H1 (cell line): ENCODE results near the gene RCAN2. TPM values are rescaled to one million over a fixed set of nuclear protein-coding genes. Genes with fewer than 3 reads are reported as not detected.

Experiments
- CTCF ChIA-PET: fragments of 300-600 bp; sonication (Branson Sonifier 250); formaldehyde crosslinking; loops from one replicate; lab custom pipeline; 2021; ENCODE audit not compliant: partially characterized antibody; lab: Charles Lee
- POLR2A ChIA-PET: fragments of 300-600 bp; sonication (Branson Sonifier 250); formaldehyde crosslinking; loops from one replicate; lab custom pipeline; 2021; ENCODE audit warnings: inconsistent platforms; ENCODE audit not compliant: partially characterized antibody; lab: Charles Lee
- DNase-seq, 2 experiments: peaks; one replicate each; pipeline versions ENCODE4 v3.0.0 to v3.0.0-alpha.2; 2010 to 2022; ENCODE audit warnings: low spot score in 2 of 2, low read depth in 1 of 2, mixed read lengths in 1 of 2
- FAIRE-seq: peaks from 2 replicates; lab custom pipeline; 2011; peaks lifted over from hg19 to GRCh38; lab: Jason Lieb, UNC
- H2AFZ ChIP-seq: 2 replicates; pipeline ENCODE4 v1.8.1; 2012; ENCODE audit warnings: low read length, inconsistent platforms
- H2AK5ac ChIP-seq: 2 replicates; pipeline ENCODE4 v1.6.1; 2013; ENCODE audit warnings: low read depth, low read length
- H2BK120ac ChIP-seq: replicated peaks from 2 replicates; pipeline ENCODE3; 2013; ENCODE audit warnings: low read depth, low read length, inconsistent platforms
- H2BK12ac ChIP-seq: 2 replicates; pipeline ENCODE4 v1.6.1; 2013; ENCODE audit warnings: low read depth, low read length
- H2BK15ac ChIP-seq: 2 replicates; pipeline ENCODE4 v1.6.1; 2013; ENCODE audit warnings: low read length
- H2BK20ac ChIP-seq: 2 replicates; pipeline ENCODE4 v1.6.1; 2013; ENCODE audit warnings: low read length
- H2BK5ac ChIP-seq: 2 replicates; pipeline ENCODE4 v1.6.1; 2013; ENCODE audit warnings: low read depth, low read length
- H3K14ac ChIP-seq: 2 replicates; pipeline ENCODE4 v1.6.1; 2013; ENCODE audit warnings: inconsistent platforms; ENCODE audit not compliant: insufficient read length
- H3K18ac ChIP-seq: 2 replicates; pipeline ENCODE4 v1.6.1; 2013; ENCODE audit warnings: low read length; ENCODE audit errors: extremely low read depth
- H3K23ac ChIP-seq: 2 replicates; pipeline ENCODE4 v1.6.1; 2013; ENCODE audit warnings: inconsistent platforms; ENCODE audit not compliant: insufficient read length
- H3K23me2 ChIP-seq: 2 replicates; pipeline ENCODE4 v1.6.1; 2013; ENCODE audit warnings: low read depth, low read length
- H3K27ac ChIP-seq: 2 replicates; pipeline ENCODE4 v1.6.1; 2011; ENCODE audit warnings: low read depth, low read length, inconsistent platforms
- H3K27me3 ChIP-seq, 4 experiments: replicated peaks in 1 of 4; 1 replicate in 1 of 4; 2 replicates in 3 of 4; pipeline versions ENCODE4 v1.6.1 to v1.8.1; 2011 to 2013; ENCODE audit warnings: low read length in 3 of 4, mild to moderate bottlenecking in 3 of 4, inconsistent platforms in 2 of 4, mixed read lengths in 2 of 4, moderate library complexity in 1 of 4; ENCODE audit not compliant: control insufficient read depth in 3 of 4, insufficient read depth in 3 of 4; ENCODE audit errors: extremely low read depth in 1 of 4
- H3K36me3 ChIP-seq, 4 experiments: 2 replicates each; pipeline versions ENCODE4 v1.6.1 to v1.8.1; 2011 to 2013; ENCODE audit warnings: mild to moderate bottlenecking in 4 of 4, low read length in 3 of 4, moderate library complexity in 2 of 4, control low read depth in 1 of 4, inconsistent platforms in 1 of 4; ENCODE audit not compliant: insufficient read depth in 4 of 4, control insufficient read depth in 2 of 4
- H3K4ac ChIP-seq: replicated peaks from 2 replicates; pipeline ENCODE3; 2013; ENCODE audit warnings: low read length, low read depth, mixed read lengths, inconsistent platforms; ENCODE audit not compliant: insufficient read length
- H3K4me1 ChIP-seq, 4 experiments: replicated peaks in 1 of 4; 1 replicate in 1 of 4; 2 replicates in 3 of 4; pipeline versions ENCODE4 v1.6.1 to v1.8.1; 2011 to 2013; ENCODE audit warnings: low read length in 3 of 4, inconsistent platforms in 2 of 4, mixed read lengths in 1 of 4; ENCODE audit not compliant: insufficient read depth in 4 of 4, control insufficient read depth in 3 of 4
- H3K4me2 ChIP-seq, 2 experiments: 2 replicates each; pipeline versions ENCODE4 v1.6.1 to v1.8.1; 2011 to 2013; ENCODE audit warnings: low read depth in 2 of 2, low read length in 2 of 2, control low read depth in 1 of 2, inconsistent platforms in 1 of 2, mild to moderate bottlenecking in 1 of 2; ENCODE audit not compliant: insufficient read depth in 1 of 2
- H3K4me3 ChIP-seq, 4 experiments: fragments of 200-600, 300-600 bp in 1 of 4; sonication (generic), shearing (Covaris generic), sonication (Bioruptor Twin) in 1 of 4; 2 replicates each; pipeline versions ENCODE4 v1.5.1 to v1.8.1; 2011 to 2016; ENCODE audit warnings: low read length in 4 of 4, low read depth in 3 of 4, control low read depth in 2 of 4, inconsistent platforms in 2 of 4, mild to moderate bottlenecking in 2 of 4, mixed read lengths in 1 of 4, moderate library complexity in 1 of 4; ENCODE audit not compliant: insufficient read depth in 2 of 4; ENCODE audit errors: extremely low read depth in 1 of 4
- H3K56ac ChIP-seq: replicated peaks from 2 replicates; pipeline ENCODE3; 2013; ENCODE audit warnings: low read depth, mild to moderate bottlenecking, mixed read lengths, low read length, inconsistent platforms; ENCODE audit not compliant: insufficient read length
- H3K79me1 ChIP-seq: 2 replicates; pipeline ENCODE4 v1.6.1; 2013; ENCODE audit warnings: low read depth, low read length, control low read depth
- H3K79me2 ChIP-seq, 2 experiments: 2 replicates each; pipeline versions ENCODE4 v1.6.1 to v1.8.1; 2012 to 2013; ENCODE audit warnings: low read length in 2 of 2, mild to moderate bottlenecking in 2 of 2, inconsistent platforms in 1 of 2; ENCODE audit not compliant: insufficient read depth in 2 of 2, control insufficient read depth in 1 of 2
- H3K9ac ChIP-seq, 4 experiments: replicated peaks in 1 of 4; 1 replicate in 1 of 4; 2 replicates in 3 of 4; pipeline versions ENCODE4 v1.6.1 to v1.8.1; 2011 to 2013; ENCODE audit warnings: low read depth in 3 of 4, low read length in 3 of 4, control low read depth in 2 of 4, mild to moderate bottlenecking in 2 of 4, moderate library complexity in 2 of 4, inconsistent platforms in 1 of 4; ENCODE audit errors: extremely low read depth in 1 of 4
- H3K9me3 ChIP-seq, 2 experiments: 2 replicates each; pipeline versions ENCODE4 v1.6.1 to v1.8.1; 2012 to 2013; ENCODE audit warnings: mild to moderate bottlenecking in 2 of 2, moderate library complexity in 2 of 2, control low read depth in 1 of 2, inconsistent platforms in 1 of 2, low read depth in 1 of 2, low read length in 1 of 2, mixed read lengths in 1 of 2; ENCODE audit not compliant: insufficient read depth in 2 of 2
- H4K20me1 ChIP-seq, 2 experiments: replicated peaks in 1 of 2; 2 replicates each; pipeline versions ENCODE3 to v1.8.1; 2011 to 2013; ENCODE audit warnings: inconsistent platforms in 2 of 2, low read length in 2 of 2, mild to moderate bottlenecking in 1 of 2; ENCODE audit not compliant: insufficient read depth in 2 of 2, control insufficient read depth in 1 of 2
- H4K5ac ChIP-seq: 2 replicates; pipeline ENCODE4 v1.6.1; 2013; ENCODE audit warnings: low read length, low read depth, mixed read lengths, inconsistent platforms; ENCODE audit not compliant: insufficient read length
- H4K8ac ChIP-seq: 2 replicates; pipeline ENCODE4 v1.8.0; 2013; ENCODE audit warnings: mild to moderate bottlenecking, moderate library complexity, low read length, inconsistent platforms; ENCODE audit not compliant: insufficient read depth; ENCODE audit errors: extremely low read depth
- H4K91ac ChIP-seq: replicated peaks from 2 replicates; pipeline ENCODE3; 2013; ENCODE audit warnings: low read length, mixed read lengths, inconsistent platforms; ENCODE audit not compliant: insufficient read length
- CTBP2 ChIP-seq: IDR thresholded peaks from 2 replicates; pipeline ENCODE4 v1.7.0; 2011; ENCODE audit warnings: borderline replicate concordance, mild to moderate bottlenecking, moderate library complexity, mixed read lengths, low read length; ENCODE audit not compliant: insufficient read depth, insufficient read length
- EGR1 ChIP-seq: IDR thresholded peaks from 2 replicates; pipeline ENCODE4 v1.6.1; 2011; ENCODE audit warnings: low read depth, low read length, borderline replicate concordance
- HDAC2 ChIP-seq, 2 experiments: fragments of 300-600 bp in 1 of 2; sonication (generic) in 1 of 2; IDR thresholded peaks; 2 replicates each; pipeline ENCODE4 v1.6.1; 2011 to 2012; ENCODE audit warnings: low read depth in 2 of 2, low read length in 2 of 2, mild to moderate bottlenecking in 2 of 2, moderate library complexity in 2 of 2, borderline replicate concordance in 1 of 2, inconsistent platforms in 1 of 2
- KDM4A ChIP-seq: IDR thresholded peaks from one replicate; pipeline ENCODE4 v1.7.1; 2012; ENCODE audit warnings: low read depth, mild to moderate bottlenecking, moderate library complexity, low read length, inconsistent platforms; ENCODE audit not compliant: severe bottlenecking
- POU5F1 ChIP-seq: IDR thresholded peaks from 2 replicates; pipeline ENCODE4 v1.6.1; 2011; ENCODE audit warnings: low read depth, mild to moderate bottlenecking, low read length, moderate library complexity
- RXRA ChIP-seq: IDR thresholded peaks from 2 replicates; pipeline ENCODE4 v1.6.1; 2011; ENCODE audit warnings: low read depth, mild to moderate bottlenecking, low read length, moderate library complexity; ENCODE audit not compliant: insufficient read depth
- SAP30 ChIP-seq: fragments of 300-600 bp; sonication (generic); IDR thresholded peaks from 2 replicates; pipeline ENCODE4 v1.7.1; 2012; ENCODE audit warnings: low read length, moderate library complexity, mild to moderate bottlenecking, inconsistent platforms; ENCODE audit not compliant: insufficient read depth, insufficient replicate concordance
- SIRT6 ChIP-seq: IDR thresholded peaks from one replicate; pipeline ENCODE4 v1.7.1; 2012; ENCODE audit warnings: low read length, inconsistent platforms
- TAF1 ChIP-seq: IDR thresholded peaks from 2 replicates; pipeline ENCODE4 v1.6.1; 2011; ENCODE audit warnings: mild to moderate bottlenecking, low read depth, low read length
- WGBS, 2 experiments: shearing (Covaris generic) in 1 of 2; methylation state at CpG; one replicate each; pipeline versions ENCODE4 v1.1.6 to v1.1.7; 2013 to 2015; ENCODE audit warnings: low lambda C conversion rate in 2 of 2, mixed read lengths in 2 of 2, inconsistent platforms in 1 of 2, low coverage in 1 of 2, missing lambda C conversion rate in 1 of 2; ENCODE audit not compliant: insufficient replicate concordance in 2 of 2, insufficient coverage in 1 of 2, insufficient read length in 1 of 2; ENCODE audit errors: extremely low coverage in 1 of 2, missing lambda C conversion rate in 1 of 2; 5-methylcytosine and 5-hydroxymethylcytosine counted together
- polyA plus RNA-seq, 7 experiments: library from polyadenylated mRNA; depleted of rRNA in 3 of 7; stranded (reverse) in 5 of 7; unstranded in 2 of 7; fragments of >200 nt in 5 of 7; fragments of 200-250 nt in 2 of 7; gene quantifications; 1 replicate in 5 of 7; 2 replicates in 1 of 7; 4 replicates in 1 of 7; pipeline versions ENCODE4 v1.2.1 to v1.2.3, GENCODE V29; 2011 to 2013; ENCODE audit warnings: missing spikeins in 2 of 7, mixed read lengths in 2 of 7
- total RNA-seq: library from RNA; stranded (reverse); fragmentation: NEBNext Ultra II Directional; extraction: Animal tissue kit (Norgen Biotek cat#: 25700); gene quantifications from 2 replicates; pipeline ENCODE4 v1.2.1, GENCODE V29; 2021
- TF ChIP-seq, protein P1 (sequence below), 3 experiments: IDR thresholded peaks; 1 replicate in 2 of 3; 2 replicates in 1 of 3; pipeline versions ENCODE4 v1.5.1 to v1.6.1; 2011; ENCODE audit warnings: low read length in 3 of 3, mild to moderate bottlenecking in 3 of 3, inconsistent platforms in 2 of 3, low read depth in 1 of 3, moderate library complexity in 1 of 3; ENCODE audit not compliant: insufficient read depth in 1 of 3; ENCODE audit errors: control extremely low read depth in 1 of 3

RCAN2 gene
- total and polyA plus RNA-seq, 2 of the 8 experiments (the other 6 are each of a cell fraction or from before 2014, with no cell fraction given): 5.0 to 8.5 TPM

DNA sequence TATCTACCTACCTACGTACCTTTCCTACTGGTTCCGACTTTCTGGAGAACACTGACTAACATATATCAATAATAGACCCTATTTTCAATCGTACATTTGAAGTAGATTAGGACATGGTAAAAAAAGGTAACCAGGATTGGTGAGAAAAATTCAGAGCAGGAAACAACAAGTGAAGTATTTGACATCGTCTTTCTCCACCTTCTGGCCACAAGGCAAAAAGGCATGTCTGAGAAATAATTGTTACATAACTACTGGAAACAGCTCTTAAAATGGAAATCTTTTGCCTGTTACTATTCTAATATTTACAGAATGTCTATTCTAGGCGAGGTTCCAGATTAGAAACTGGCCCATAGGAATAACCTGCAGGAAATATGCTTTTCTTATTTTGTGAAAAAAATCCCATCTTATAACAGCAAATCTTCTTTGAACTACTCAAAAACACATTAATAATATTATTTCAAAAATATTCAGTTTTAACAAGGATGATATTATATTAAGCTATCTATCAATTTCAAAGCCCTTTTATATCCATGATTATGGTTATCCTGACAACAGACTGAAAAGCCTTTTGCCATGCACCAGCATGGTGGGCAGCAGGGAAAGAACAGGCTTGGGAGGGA, 80.8 kb downstream of the RCAN2 start:
- no peak overlapping the region for H4K91ac ChIP-seq
- H3K27ac ChIP-seq: no peak overlapping the region
- no peak overlapping the region for H4K5ac ChIP-seq
- no peak overlapping the region for H3K9ac ChIP-seq
- CTCF ChIA-PET: interaction anchor here (1.3 to 2.1 kb wide), 3 partner anchors 8 to 245 kb away, joined by 3 to 6 read pairs (median 5); no protein-coding TSS in a partner anchor
- POLR2A ChIA-PET: interaction anchor here (0.8 kb wide), 1 partner anchor 9 kb away, joined by 3 read pairs; no protein-coding TSS in a partner anchor
- H3K9me3 ChIP-seq: no peaks in the 10 kb centered on the region
- H3K18ac ChIP-seq: no peak overlapping the region
- H2AK5ac ChIP-seq: no peak overlapping the region
- no peaks in the 10 kb centered on the region for H4K20me1 ChIP-seq
- no peak overlapping the region for H2BK20ac ChIP-seq
- FAIRE-seq (no peak), DNase-seq (no peak)
- no peak overlapping the region for H3K14ac ChIP-seq
- H2AFZ ChIP-seq: no peak overlapping the region
- H2BK120ac ChIP-seq: no peak overlapping the region
- H3K4me2 ChIP-seq: no peak overlapping the region
- no peak overlapping the region for H2BK15ac ChIP-seq
- H4K8ac ChIP-seq: no peak overlapping the region
- WGBS, 2 experiments: 92% methylated on average over 5 of the region's 5 CpGs; no CpG with 5 or more reads in 1 of the 2 experiments
- no peaks in the 10 kb centered on the region for H3K79me2 ChIP-seq
- no peak overlapping the region for H3K4ac ChIP-seq
- no peaks in the 10 kb centered on the region for H3K36me3 ChIP-seq
- no peaks in the 10 kb centered on the region for H3K79me1 ChIP-seq
- H2BK12ac ChIP-seq: no peak overlapping the region
- H3K4me3 ChIP-seq: no peak overlapping the region
- H3K4me1 ChIP-seq: no peaks in the 10 kb centered on the region
- H3K23me2 ChIP-seq: no peaks in the 10 kb centered on the region
- H3K27me3 ChIP-seq: no peaks in the 10 kb centered on the region
- no peak overlapping the region for H3K56ac ChIP-seq
- H3K23ac ChIP-seq: no peak overlapping the region
- H2BK5ac ChIP-seq: no peak overlapping the region
- TF ChIP-seq SIRT6: no peak
- TF ChIP-seq HDAC2 (IDR thresholded peaks at IDR 0.05; ENCODE audit: borderline replicate concordance in 1 of 2, low read depth in 2 of 2, low read length in 2 of 2): no peak
- TF ChIP-seq, protein P1, sequence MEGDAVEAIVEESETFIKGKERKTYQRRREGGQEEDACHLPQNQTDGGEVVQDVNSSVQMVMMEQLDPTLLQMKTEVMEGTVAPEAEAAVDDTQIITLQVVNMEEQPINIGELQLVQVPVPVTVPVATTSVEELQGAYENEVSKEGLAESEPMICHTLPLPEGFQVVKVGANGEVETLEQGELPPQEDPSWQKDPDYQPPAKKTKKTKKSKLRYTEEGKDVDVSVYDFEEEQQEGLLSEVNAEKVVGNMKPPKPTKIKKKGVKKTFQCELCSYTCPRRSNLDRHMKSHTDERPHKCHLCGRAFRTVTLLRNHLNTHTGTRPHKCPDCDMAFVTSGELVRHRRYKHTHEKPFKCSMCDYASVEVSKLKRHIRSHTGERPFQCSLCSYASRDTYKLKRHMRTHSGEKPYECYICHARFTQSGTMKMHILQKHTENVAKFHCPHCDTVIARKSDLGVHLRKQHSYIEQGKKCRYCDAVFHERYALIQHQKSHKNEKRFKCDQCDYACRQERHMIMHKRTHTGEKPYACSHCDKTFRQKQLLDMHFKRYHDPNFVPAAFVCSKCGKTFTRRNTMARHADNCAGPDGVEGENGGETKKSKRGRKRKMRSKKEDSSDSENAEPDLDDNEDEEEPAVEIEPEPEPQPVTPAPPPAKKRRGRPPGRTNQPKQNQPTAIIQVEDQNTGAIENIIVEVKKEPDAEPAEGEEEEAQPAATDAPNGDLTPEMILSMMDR (IDR thresholded peaks at IDR 0.05; ENCODE audit: control extremely low read depth in 1 of 3, insufficient read depth in 1 of 3, low read depth in 1 of 3, low read length in 3 of 3): no peak
- TF ChIP-seq KDM4A: no peak
- no peak for TF ChIP-seq POU5F1
- no peak for TF ChIP-seq CTBP2
- TF ChIP-seq RXRA: no peak
- no peak for TF ChIP-seq EGR1
- no peak for TF ChIP-seq TAF1
- no peak for TF ChIP-seq SAP30
